Peyer's patch (tissue), 4 donors: ENCODE measurements around the gene TTC28.
"Not testable (repeated sequence)": the region's sequence is repeated elsewhere in the genome, so short reads cannot be mapped to it uniquely, and the experiment has no call there.

Source experiments
- POLR2A ChIP-seq, 2 donors: fragments of 450-650 bp; IDR thresholded peaks; one replicate each; pipeline ENCODE4 v1.5.1; 2017; ENCODE audit warnings: antibody characterized with exemption in 2 of 2, mild to moderate bottlenecking in 2 of 2, moderate library complexity in 2 of 2
- TF ChIP-seq, protein P1 (sequence below), 6 experiments: fragments of 450-650 bp in 4 of 6; fragments of 200-600 bp in 2 of 6; sonication (generic) in 1 of 6; IDR thresholded peaks; one replicate each; pipeline ENCODE4 v1.5.1; 2017 to 2019; ENCODE audit warnings: antibody characterized with exemption in 6 of 6, mild to moderate bottlenecking in 3 of 6, moderate library complexity in 1 of 6

DNA sequence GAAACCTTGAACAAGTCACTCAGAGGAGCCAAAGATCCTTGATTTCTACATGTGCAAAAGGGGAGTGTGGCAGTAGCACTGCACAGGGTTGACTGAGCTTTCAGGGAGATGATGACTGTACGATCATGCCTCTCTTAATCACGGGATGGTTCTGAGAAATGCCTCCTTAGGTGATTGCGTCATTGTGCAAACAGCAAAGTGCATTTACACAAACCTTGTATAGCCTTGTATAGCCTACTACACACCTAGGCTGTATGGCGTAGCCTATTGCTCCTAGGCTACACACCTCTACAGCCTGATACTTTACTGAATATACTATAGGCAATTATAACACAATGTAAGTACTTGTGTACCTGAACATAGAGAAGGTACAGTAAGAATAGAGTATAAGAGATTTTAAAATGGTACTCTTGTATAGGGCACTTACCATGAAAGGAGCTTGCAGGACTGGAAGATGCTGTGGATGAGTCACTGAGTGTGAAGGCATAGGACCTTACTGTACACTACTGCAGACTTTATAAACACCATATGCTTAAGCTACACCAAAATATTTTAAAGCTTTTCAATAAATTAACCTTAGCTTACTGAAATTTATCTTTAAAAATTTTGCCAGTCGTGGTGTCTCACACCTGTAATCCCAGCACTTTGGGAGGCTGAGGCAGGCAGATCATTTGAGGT, 1.3 kb upstream of the TTC28 start:
- TF ChIP-seq, protein P1, sequence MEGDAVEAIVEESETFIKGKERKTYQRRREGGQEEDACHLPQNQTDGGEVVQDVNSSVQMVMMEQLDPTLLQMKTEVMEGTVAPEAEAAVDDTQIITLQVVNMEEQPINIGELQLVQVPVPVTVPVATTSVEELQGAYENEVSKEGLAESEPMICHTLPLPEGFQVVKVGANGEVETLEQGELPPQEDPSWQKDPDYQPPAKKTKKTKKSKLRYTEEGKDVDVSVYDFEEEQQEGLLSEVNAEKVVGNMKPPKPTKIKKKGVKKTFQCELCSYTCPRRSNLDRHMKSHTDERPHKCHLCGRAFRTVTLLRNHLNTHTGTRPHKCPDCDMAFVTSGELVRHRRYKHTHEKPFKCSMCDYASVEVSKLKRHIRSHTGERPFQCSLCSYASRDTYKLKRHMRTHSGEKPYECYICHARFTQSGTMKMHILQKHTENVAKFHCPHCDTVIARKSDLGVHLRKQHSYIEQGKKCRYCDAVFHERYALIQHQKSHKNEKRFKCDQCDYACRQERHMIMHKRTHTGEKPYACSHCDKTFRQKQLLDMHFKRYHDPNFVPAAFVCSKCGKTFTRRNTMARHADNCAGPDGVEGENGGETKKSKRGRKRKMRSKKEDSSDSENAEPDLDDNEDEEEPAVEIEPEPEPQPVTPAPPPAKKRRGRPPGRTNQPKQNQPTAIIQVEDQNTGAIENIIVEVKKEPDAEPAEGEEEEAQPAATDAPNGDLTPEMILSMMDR (IDR thresholded peaks at IDR 0.05): not testable (repeated sequence)
- TF ChIP-seq POLR2A (IDR thresholded peaks at IDR 0.05): not testable (repeated sequence)
